Mesenchymal stem cell (in vitro differentiated cells and primary cell): Measurements from ENCODE around the gene RUSF1.

ENCODE experiments used
- DNase-seq: peaks from one replicate; pipeline ENCODE4 v3.0.0-alpha.2; 2013
- H2AFZ ChIP-seq: one replicate; pipeline ENCODE4 v1.6.1; 2013; ENCODE audit warnings: low read depth, mild to moderate bottlenecking, control low read depth, inconsistent platforms, low read length, moderate library complexity
- H2AK5ac ChIP-seq: 2 replicates; pipeline ENCODE4 v1.6.1; 2013; ENCODE audit warnings: low read length, moderate library complexity, mild to moderate bottlenecking, inconsistent platforms; ENCODE audit not compliant: severe bottlenecking
- H2BK120ac ChIP-seq: one replicate; pipeline ENCODE4 v1.6.1; 2013; ENCODE audit warnings: low read depth, mild to moderate bottlenecking, inconsistent platforms, low read length, moderate library complexity
- H2BK12ac ChIP-seq, 2 experiments: one replicate each; pipeline ENCODE4 v1.6.1; 2013; ENCODE audit warnings: inconsistent platforms in 2 of 2, low read length in 2 of 2, mild to moderate bottlenecking in 2 of 2, moderate library complexity in 2 of 2, control low read depth in 1 of 2
- H2BK15ac ChIP-seq: one replicate; pipeline ENCODE4 v1.6.1; 2013; ENCODE audit warnings: mild to moderate bottlenecking, low read depth, inconsistent platforms; ENCODE audit not compliant: poor library complexity, severe bottlenecking
- H2BK5ac ChIP-seq: 2 replicates; pipeline ENCODE4 v1.6.1; 2013; ENCODE audit warnings: low read depth, mild to moderate bottlenecking, low read length, control low read depth, inconsistent platforms; ENCODE audit not compliant: poor library complexity, severe bottlenecking
- H3K14ac ChIP-seq, 2 experiments: one replicate each; pipeline ENCODE4 v1.6.1; 2013; ENCODE audit warnings: inconsistent platforms in 2 of 2, low read length in 2 of 2, control low read depth in 1 of 2, mild to moderate bottlenecking in 1 of 2, moderate library complexity in 1 of 2
- H3K18ac ChIP-seq, 2 experiments: one replicate each; pipeline ENCODE4 v1.6.1; 2013; ENCODE audit warnings: inconsistent platforms in 2 of 2, low read length in 2 of 2, control low read depth in 1 of 2, low read depth in 1 of 2, mild to moderate bottlenecking in 1 of 2
- H3K23ac ChIP-seq, 2 experiments: one replicate each; pipeline ENCODE4 v1.6.1; 2013; ENCODE audit warnings: inconsistent platforms in 2 of 2, low read length in 2 of 2, mild to moderate bottlenecking in 2 of 2, moderate library complexity in 2 of 2, control low read depth in 1 of 2
- H3K27ac ChIP-seq: 2 replicates; pipeline ENCODE4 v1.5.1; 2013; ENCODE audit warnings: mild to moderate bottlenecking, moderate library complexity, low read length, control low read depth, inconsistent platforms; ENCODE audit not compliant: poor library complexity, severe bottlenecking
- H3K27me3 ChIP-seq, 2 experiments: 2 replicates each; pipeline versions ENCODE4 v1.6.1 to v1.7.0; 2013; ENCODE audit warnings: low read length in 2 of 2, mild to moderate bottlenecking in 2 of 2, moderate library complexity in 2 of 2, control low read depth in 1 of 2, inconsistent platforms in 1 of 2; ENCODE audit not compliant: control insufficient read depth in 1 of 2, insufficient read depth in 1 of 2
- H3K36me3 ChIP-seq, 2 experiments: 2 replicates each; pipeline versions ENCODE4 v1.6.1 to v1.7.0; 2013; ENCODE audit warnings: low read length in 2 of 2, control low read depth in 1 of 2, inconsistent platforms in 1 of 2, low read depth in 1 of 2, mild to moderate bottlenecking in 1 of 2; ENCODE audit not compliant: insufficient read depth in 2 of 2, control insufficient read depth in 1 of 2
- H3K4ac ChIP-seq, 2 experiments: one replicate each; pipeline ENCODE4 v1.6.1; 2013; ENCODE audit warnings: inconsistent platforms in 2 of 2, low read length in 2 of 2, mild to moderate bottlenecking in 2 of 2, moderate library complexity in 2 of 2, control low read depth in 1 of 2, low read depth in 1 of 2
- H3K4me1 ChIP-seq: 2 replicates; pipeline ENCODE4 v1.6.1; 2013; ENCODE audit warnings: low read depth, low read length, control low read depth; ENCODE audit not compliant: control insufficient read depth, insufficient read depth
- H3K4me2 ChIP-seq: 2 replicates; pipeline ENCODE4 v1.6.1; 2013; ENCODE audit warnings: low read length, mild to moderate bottlenecking, inconsistent platforms; ENCODE audit not compliant: poor library complexity, severe bottlenecking
- H3K4me3 ChIP-seq, 2 experiments: 2 replicates each; pipeline versions ENCODE4 v1.5.1 to v1.7.0; 2013; ENCODE audit warnings: low read length in 2 of 2, mild to moderate bottlenecking in 2 of 2, control low read depth in 1 of 2, low read depth in 1 of 2; ENCODE audit not compliant: insufficient read depth in 1 of 2
- H3K79me1 ChIP-seq: replicated peaks from 2 replicates; pipeline ENCODE4 v1.6.1; 2013; ENCODE audit warnings: mild to moderate bottlenecking, control low read depth, low read length, inconsistent platforms; ENCODE audit not compliant: poor library complexity, severe bottlenecking
- H3K9ac ChIP-seq: 2 replicates; pipeline ENCODE4 v1.7.0; 2013; ENCODE audit warnings: mild to moderate bottlenecking, low read length, moderate library complexity
- H3K9me3 ChIP-seq: 2 replicates; pipeline ENCODE4 v1.7.0; 2013; ENCODE audit warnings: mild to moderate bottlenecking, low read length; ENCODE audit not compliant: control insufficient read depth
- H4K8ac ChIP-seq: one replicate; pipeline ENCODE4 v1.6.1; 2013; ENCODE audit warnings: inconsistent platforms, mild to moderate bottlenecking, low read length, moderate library complexity
- H4K91ac ChIP-seq: one replicate; pipeline ENCODE4 v1.6.1; 2013; ENCODE audit warnings: mild to moderate bottlenecking, low read length, inconsistent platforms
- WGBS: methylation state at CpG from one replicate; pipeline ENCODE4 v1.1.7; 2013; ENCODE audit warnings: mixed read lengths; 5-methylcytosine and 5-hydroxymethylcytosine counted together

Gene RUSF1

GRCh38 chr16:31441956-31442355, 66.2 kb downstream of the RUSF1 start:
- no peak for DNase-seq
- Histone ChIP-seq H3K4me1 (peaks cover 8% of the 10 kb centered on the region), H3K14ac (no peak overlapping the region), H4K8ac (no peak overlapping the region), H2BK12ac (no peak overlapping the region), H3K27ac (no peak overlapping the region), H3K4me2 (no peak overlapping the region), H2AK5ac (no peak overlapping the region), H4K91ac (peak overlapping the region; percentile 61), H2AFZ (no peak overlapping the region), H3K9me3 (no peaks in the 10 kb centered on the region), H3K36me3 (no peaks in the 10 kb centered on the region), H2BK120ac (no peak overlapping the region), H3K18ac (no peak overlapping the region), H3K4me3 (peak overlapping the region in 1 of 2 experiments; percentile 87), H3K4ac (peak overlapping the region in 1 of 2 experiments; percentile 64), H3K27me3 (no peaks in the 10 kb centered on the region), H3K9ac (peak overlapping the region; percentile 92), H2BK15ac (no peak overlapping the region), H3K79me1 (no peaks in the 10 kb centered on the region), H3K23ac (no peak overlapping the region), H2BK5ac (no peak overlapping the region)
- WGBS: 86% methylated on average over 19 of the region's 34 CpGs

GRCh38 chr16:31440516-31441184, 67.5 kb downstream of the RUSF1 start:
- Histone ChIP-seq H3K4me2 (no peak overlapping the region), H3K9me3 (no peaks in the 10 kb centered on the region), H3K27ac (no peak overlapping the region), H3K9ac (no peak overlapping the region), H4K8ac (no peak overlapping the region), H3K79me1 (no peaks in the 10 kb centered on the region), H3K18ac (no peak overlapping the region), H2BK120ac (no peak overlapping the region), H3K36me3 (no peaks in the 10 kb centered on the region), H3K4ac (no peak overlapping the region), H2AK5ac (no peak overlapping the region), H2BK5ac (no peak overlapping the region), H2BK12ac (no peak overlapping the region), H2BK15ac (no peak overlapping the region), H3K27me3 (no peaks in the 10 kb centered on the region), H2AFZ (no peak overlapping the region), H3K14ac (no peak overlapping the region), H3K4me3 (no peak overlapping the region), H4K91ac (no peak overlapping the region), H3K4me1 (peaks cover 8% of the 10 kb centered on the region), H3K23ac (no peak overlapping the region)
- DNase-seq: no peak
- 92% methylated on average over 4 of the region's 4 CpGs for WGBS

GRCh38 chr16:31439519-31439918, 68.7 kb downstream of the RUSF1 start:
- H4K8ac ChIP-seq: no peak overlapping the region
- H3K14ac ChIP-seq: no peak overlapping the region
- DNase-seq: no peak
- no peak overlapping the region for H4K91ac ChIP-seq
- no peak overlapping the region for H3K23ac ChIP-seq
- H3K4me3 ChIP-seq: no peak overlapping the region
- peaks cover 8% of the 10 kb centered on the region for H3K4me1 ChIP-seq
- H3K9me3 ChIP-seq: no peaks in the 10 kb centered on the region
- no peaks in the 10 kb centered on the region for H3K27me3 ChIP-seq
- no peak overlapping the region for H3K27ac ChIP-seq
- no peak overlapping the region for H3K9ac ChIP-seq
- no peak overlapping the region for H2BK15ac ChIP-seq
- H2AFZ ChIP-seq: no peak overlapping the region
- no peaks in the 10 kb centered on the region for H3K79me1 ChIP-seq
- no peak overlapping the region for H2AK5ac ChIP-seq
- no peak overlapping the region for H3K4ac ChIP-seq
- no peaks in the 10 kb centered on the region for H3K36me3 ChIP-seq
- WGBS: 100% methylated on average over 2 of the region's 3 CpGs
- H2BK12ac ChIP-seq: no peak overlapping the region
- no peak overlapping the region for H3K4me2 ChIP-seq
- H2BK5ac ChIP-seq: no peak overlapping the region
- H2BK120ac ChIP-seq: no peak overlapping the region
- no peak overlapping the region for H3K18ac ChIP-seq
